TTC549 (cell line): ENCODE results near the gene LRMDA.
"Not testable (repeated sequence)": the region's sequence is repeated elsewhere in the genome, so short reads cannot be mapped to it uniquely, and the experiment has no call there.

Experiments
- FAIRE-seq: peaks from 2 replicates; lab custom pipeline; 2012; peaks lifted over from hg19 to GRCh38; lab: Jason Lieb, UNC

The LRMDA gene

GRCh38 chr10:75750093-75750875 lies 318.9 kb downstream of the LRMDA start:
- FAIRE-seq, result not testable (repeated sequence)

- no peak for FAIRE-seq
Measured at GRCh38 chr10:75751232-75751631, 319.8 kb downstream of the LRMDA start.

- FAIRE-seq, result no peak
Measured at GRCh38 chr10:75753621-75754020, 322.2 kb downstream of the LRMDA start.

GRCh38 chr10:75754096-75754831 lies 322.8 kb downstream of the LRMDA start:
- no peak for FAIRE-seq

GRCh38 chr10:75755528-75755927 lies 324.1 kb downstream of the LRMDA start:
- no peak for FAIRE-seq

GRCh38 chr10:75761289-75761688 lies 329.9 kb downstream of the LRMDA start:
- FAIRE-seq, result no peak

GRCh38 chr10:75762431-75762802 lies 331.0 kb downstream of the LRMDA start:
- FAIRE-seq, result no peak

- FAIRE-seq, result no peak
Measured at GRCh38 chr10:75763652-75764051, 332.2 kb downstream of the LRMDA start.

GRCh38 chr10:75764974-75765788 lies 333.8 kb downstream of the LRMDA start:
- no peak for FAIRE-seq

GRCh38 chr10:75765789-75766096 lies 334.3 kb downstream of the LRMDA start:
- FAIRE-seq, result no peak

GRCh38 chr10:75766106-75766505 lies 334.7 kb downstream of the LRMDA start:
- no peak for FAIRE-seq

GRCh38 chr10:75766752-75767151 lies 335.3 kb downstream of the LRMDA start:
- FAIRE-seq, result not testable (repeated sequence)

- no peak for FAIRE-seq
Measured at GRCh38 chr10:75770626-75771081, 339.2 kb downstream of the LRMDA start.

- no peak for FAIRE-seq
Measured at GRCh38 chr10:75771606-75772005, 340.2 kb downstream of the LRMDA start.

- FAIRE-seq, result no peak
Measured at GRCh38 chr10:75772153-75772887, 340.9 kb downstream of the LRMDA start.

GRCh38 chr10:75773231-75773780 lies 341.9 kb downstream of the LRMDA start:
- no peak for FAIRE-seq

GRCh38 chr10:75773813-75774782 lies 342.7 kb downstream of the LRMDA start:
- FAIRE-seq, result no peak

GRCh38 chr10:75774783-75775490 lies 343.5 kb downstream of the LRMDA start:
- no peak for FAIRE-seq

GRCh38 chr10:75776738-75777504 lies 345.5 kb downstream of the LRMDA start:
- no peak for FAIRE-seq
